ENCODE measurements around the gene VMO1.
A peak's percentile ranks its signal among the peaks of the same experiment; 100 is the strongest.

The VMO1 gene

GRCh38 chr17:4795168-4795567 lies 9.0 kb upstream of the VMO1 start:
- in situ Hi-C loops (cut with HindIII; ENCODE audit: low pct_ligation_motif_present, low sequenced_read_pairs): no loop called here
- H3K4me3 ChIP-seq (ENCODE audit: low read depth, low read length): no peak overlapping the region
- no peak for TF ChIP-seq CTCF (IDR thresholded peaks at IDR 0.05; ENCODE audit: low read depth, low read length, missing control alignments)
- peaks cover 12% of the 10 kb centered on the region for H3K36me3 ChIP-seq (replicated peaks)
- H3K27me3 ChIP-seq (replicated peaks): no peaks in the 10 kb centered on the region
- H3K27ac ChIP-seq: no peak overlapping the region
- no peak for DNase-seq

- in situ Hi-C loops (cut with HindIII; ENCODE audit: low pct_ligation_motif_present, low sequenced_read_pairs): no loop called here
- TF ChIP-seq CTCF (IDR thresholded peaks at IDR 0.05; ENCODE audit: low read depth, low read length, missing control alignments): no peak
- Histone ChIP-seq H3K36me3 (replicated peaks) (no peaks in the 10 kb centered on the region), H3K27me3 (replicated peaks) (no peaks in the 10 kb centered on the region), H3K27ac (no peak overlapping the region), H3K4me3 (ENCODE audit: low read depth, low read length) (peak overlapping the region; percentile 57)
- DNase-seq: no peak
Observed at GRCh38 chr17:4790705-4791088, 4.5 kb upstream of the VMO1 start.

GRCh38 chr17:4789951-4790704 lies 4.0 kb upstream of the VMO1 start:
- no peaks in the 10 kb centered on the region for H3K36me3 ChIP-seq (replicated peaks)
- in situ Hi-C loops (cut with HindIII; ENCODE audit: low pct_ligation_motif_present, low sequenced_read_pairs): no loop called here
- H3K27ac ChIP-seq: peak overlapping the region; percentile 70
- DNase-seq: peak; percentile 85
- TF ChIP-seq CTCF (IDR thresholded peaks at IDR 0.05; ENCODE audit: low read depth, low read length, missing control alignments): peak; percentile 56
- H3K4me3 ChIP-seq (ENCODE audit: low read depth, low read length): peak overlapping the region; percentile 57
- H3K27me3 ChIP-seq (replicated peaks): peaks cover 4% of the 10 kb centered on the region

GRCh38 chr17:4789701-4789950 lies 3.5 kb upstream of the VMO1 start:
- no peaks in the 10 kb centered on the region for H3K36me3 ChIP-seq (replicated peaks)
- H3K4me3 ChIP-seq (ENCODE audit: low read depth, low read length): peak overlapping the region; percentile 57
- peaks cover 4% of the 10 kb centered on the region for H3K27me3 ChIP-seq (replicated peaks)
- peak overlapping the region; percentile 70 for H3K27ac ChIP-seq
- TF ChIP-seq CTCF (IDR thresholded peaks at IDR 0.05; ENCODE audit: low read depth, low read length, missing control alignments): no peak
- no peak for DNase-seq
- in situ Hi-C loops (cut with HindIII; ENCODE audit: low pct_ligation_motif_present, low sequenced_read_pairs): no loop called here

- Histone ChIP-seq H3K27ac (peak within 1 kb of the TSS; percentile 70), H3K36me3 (replicated peaks) (no peaks in the 10 kb centered on the region), H3K4me3 (ENCODE audit: low read depth, low read length) (peak within 1 kb of the TSS; percentile 57), H3K27me3 (replicated peaks) (peaks cover 4% of the 10 kb centered on the region)
- peak; percentile 1 for TF ChIP-seq CTCF (IDR thresholded peaks at IDR 0.05; ENCODE audit: low read depth, low read length, missing control alignments)
- no peak for DNase-seq
- in situ Hi-C loops (cut with HindIII; ENCODE audit: low pct_ligation_motif_present, low sequenced_read_pairs): no loop called here
Observed at GRCh38 chr17:4788807-4789700, 2.9 kb upstream of the VMO1 start, which contains the start of gene GLTPD2. GLTPD2 (plus strand) TSS chr17:4788964; CDS start chr17:4789012, 48 bp downstream.

Measured in brain microvascular endothelial cell (primary cell).